CD4-positive, alpha-beta T cell (primary cell): Measurements from ENCODE around the gene MTX2. TPM values are rescaled to one million over a fixed set of nuclear protein-coding genes. Genes with fewer than 3 reads are reported as not detected.
A peak's percentile ranks its signal among the peaks of the same experiment; 100 is the strongest.

Experiments
- ATAC-seq: fragments of 200-7000 bp; cut with Tn5 transposase; one replicate; pipeline ENCODE4 v1.10.0; 2022; ENCODE audit warnings: mild to moderate bottlenecking; ENCODE audit not compliant: poor library complexity
- CTCF ChIA-PET: fragments of 350-600 bp; sonication (Branson Sonifier 250); formaldehyde crosslinking; loops from one replicate; lab custom pipeline; 2021; ENCODE audit warnings: antibody characterized with exemption, inconsistent platforms; lab: Charles Lee
- POLR2A ChIA-PET: fragments of 350-600 bp; sonication (Branson Sonifier 250); formaldehyde crosslinking; loops from one replicate; lab custom pipeline; 2021; ENCODE audit warnings: antibody characterized with exemption, inconsistent platforms; lab: Charles Lee
- DNase-seq, 14 experiments: peaks; one replicate each; pipeline ENCODE4 v3.0.0-alpha.2; 2013 to 2020; ENCODE audit warnings: mixed read lengths in 2 of 14
- H3K27ac ChIP-seq, 2 donors: one replicate each; pipeline versions ENCODE4 v1.5.1 to v1.7.0; 2013; ENCODE audit warnings: low read length in 2 of 2, low read depth in 1 of 2, mild to moderate bottlenecking in 1 of 2
- H3K27me3 ChIP-seq, 2 experiments: 1 replicate in 1 of 2; 2 replicates in 1 of 2; pipeline versions ENCODE4 v1.6.1 to v1.7.0; 2013; ENCODE audit warnings: low read length in 2 of 2, control low read depth in 1 of 2, mild to moderate bottlenecking in 1 of 2, moderate library complexity in 1 of 2; ENCODE audit not compliant: insufficient read depth in 2 of 2, control insufficient read depth in 1 of 2
- H3K36me3 ChIP-seq: one replicate; pipeline ENCODE4 v1.6.1; 2013; ENCODE audit warnings: low read length, control low read depth; ENCODE audit not compliant: insufficient read depth
- H3K4me1 ChIP-seq: one replicate; pipeline ENCODE4 v1.6.1; 2013; ENCODE audit warnings: low read length, control low read depth; ENCODE audit not compliant: insufficient read depth
- H3K4me3 ChIP-seq: one replicate; pipeline ENCODE4 v1.5.1; 2013; ENCODE audit warnings: mild to moderate bottlenecking, low read length, moderate library complexity
- H3K9me3 ChIP-seq, 2 experiments: 1 replicate in 1 of 2; 2 replicates in 1 of 2; pipeline versions ENCODE4 v1.6.1 to v1.7.0; 2013; ENCODE audit warnings: low read length in 2 of 2, mild to moderate bottlenecking in 2 of 2, control low read depth in 1 of 2, moderate library complexity in 1 of 2; ENCODE audit not compliant: control insufficient read depth in 1 of 2, insufficient read depth in 1 of 2
- H3K27ac Mint-ChIP-seq: one replicate; pipeline ENCODE4 v1.8.0; 2020; ENCODE audit warnings: mixed read lengths
- H3K27me3 Mint-ChIP-seq: one replicate; pipeline ENCODE4 v1.8.0; 2021; ENCODE audit warnings: mixed read lengths
- H3K36me3 Mint-ChIP-seq: one replicate; pipeline ENCODE4 v1.8.0; 2021; ENCODE audit warnings: low read depth, mixed read lengths
- H3K4me1 Mint-ChIP-seq: one replicate; pipeline ENCODE4 v1.8.0; 2021; ENCODE audit warnings: low read depth, mixed read lengths
- H3K4me3 Mint-ChIP-seq: one replicate; pipeline ENCODE4 v1.8.0; 2020; ENCODE audit warnings: mild to moderate bottlenecking, mixed read lengths
- H3K9me3 Mint-ChIP-seq: one replicate; pipeline ENCODE4 v1.8.0; 2020; ENCODE audit warnings: mixed read lengths
- intact Hi-C, 2 experiments: fragments of 100-400 bp; cut with DNase I in 1 of 2; cut with micrococcal nuclease in 1 of 2; formaldehyde crosslinking; loops; one replicate each; pipeline versions ENCODE4 v1.15.1 to v1.9.0; 2023 to 2025; cut with DNase I, micrococcal nuclease
- total RNA-seq, 174 experiments: library from RNA in 2 of 174; stranded (reverse) in 2 of 174; gene quantifications; one replicate each; pipeline ENCODE4 v1.2.3 and lab custom pipeline; 2021 to 2026
- TF ChIP-seq, protein P1 (sequence below): fragments of 200-600 bp; IDR thresholded peaks from one replicate; pipeline ENCODE4 v1.8.0; 2022; ENCODE audit warnings: antibody characterized with exemption, mild to moderate bottlenecking

Gene MTX2
- total RNA-seq, 2 experiments from 2014 or later = 5.0 to 5.2 TPM

DNA sequence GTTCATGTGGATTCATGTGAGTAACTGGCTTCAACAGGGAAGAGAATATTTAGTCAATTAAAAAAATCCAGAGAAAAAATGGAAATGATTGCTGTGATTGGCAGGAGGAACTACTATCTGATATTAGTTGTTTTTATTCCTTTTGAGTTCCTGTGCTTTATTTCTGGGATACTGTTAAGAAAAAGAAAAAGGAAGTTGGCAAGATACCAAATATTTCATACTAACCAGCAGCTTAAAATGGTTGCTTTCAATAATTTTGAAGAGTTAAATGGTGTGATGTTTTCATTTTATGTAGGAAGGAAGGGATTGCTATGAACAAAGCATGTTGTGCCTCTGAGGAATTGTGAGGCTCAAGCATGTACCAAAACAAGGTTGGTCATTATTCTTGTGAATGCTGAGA, 8.1 kb upstream of the MTX2 start:
- H3K9me3 ChIP-seq = no peaks in the 10 kb centered on the region
- CTCF ChIA-PET = no interaction called here
- no peak overlapping the region for H3K27ac ChIP-seq

DNA sequence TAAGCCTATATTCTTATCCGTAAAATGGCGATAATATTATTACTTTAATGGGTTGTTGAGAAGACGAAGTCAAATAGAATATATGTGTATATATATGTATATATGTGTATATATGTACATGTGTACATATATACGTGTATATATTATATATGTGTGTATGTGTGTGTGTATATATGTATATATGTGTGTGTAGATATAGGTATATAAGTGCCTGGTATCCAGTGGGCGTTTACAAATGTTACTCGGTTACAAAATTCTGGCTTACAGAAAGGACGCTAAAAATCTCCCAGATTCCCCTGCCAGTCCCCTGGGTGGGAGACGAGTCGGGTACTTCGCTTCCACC, 295 bp upstream of the MTX2 start:
- TF ChIP-seq, protein P1, sequence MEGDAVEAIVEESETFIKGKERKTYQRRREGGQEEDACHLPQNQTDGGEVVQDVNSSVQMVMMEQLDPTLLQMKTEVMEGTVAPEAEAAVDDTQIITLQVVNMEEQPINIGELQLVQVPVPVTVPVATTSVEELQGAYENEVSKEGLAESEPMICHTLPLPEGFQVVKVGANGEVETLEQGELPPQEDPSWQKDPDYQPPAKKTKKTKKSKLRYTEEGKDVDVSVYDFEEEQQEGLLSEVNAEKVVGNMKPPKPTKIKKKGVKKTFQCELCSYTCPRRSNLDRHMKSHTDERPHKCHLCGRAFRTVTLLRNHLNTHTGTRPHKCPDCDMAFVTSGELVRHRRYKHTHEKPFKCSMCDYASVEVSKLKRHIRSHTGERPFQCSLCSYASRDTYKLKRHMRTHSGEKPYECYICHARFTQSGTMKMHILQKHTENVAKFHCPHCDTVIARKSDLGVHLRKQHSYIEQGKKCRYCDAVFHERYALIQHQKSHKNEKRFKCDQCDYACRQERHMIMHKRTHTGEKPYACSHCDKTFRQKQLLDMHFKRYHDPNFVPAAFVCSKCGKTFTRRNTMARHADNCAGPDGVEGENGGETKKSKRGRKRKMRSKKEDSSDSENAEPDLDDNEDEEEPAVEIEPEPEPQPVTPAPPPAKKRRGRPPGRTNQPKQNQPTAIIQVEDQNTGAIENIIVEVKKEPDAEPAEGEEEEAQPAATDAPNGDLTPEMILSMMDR = no peak
- Mint-ChIP-seq H3K4me3 (peak overlapping the region; percentile 98), H3K4me1 (peaks cover 44% of the 10 kb centered on the region), H3K36me3 (peaks cover 7% of the 10 kb centered on the region), H3K27me3 (peaks cover 6% of the 10 kb centered on the region), H3K9me3 (no peaks in the 10 kb centered on the region), H3K27ac (peak overlapping the region; percentile 82)
- intact Hi-C loops = loop anchor here in 1 of 2 experiments (5.0 kb wide), 1 partner anchor 272 kb away; no protein-coding TSS in a partner anchor
- ATAC-seq (peak; percentile 25), DNase-seq (no peak)
- peaks cover 6% of the 10 kb centered on the region for H3K4me1 ChIP-seq
- POLR2A ChIA-PET = no interaction called here
- no peak overlapping the region for H3K27ac ChIP-seq
- peaks cover 0 to 12% of the 10 kb centered on the region in 2 experiments for H3K27me3 ChIP-seq
- H3K9me3 ChIP-seq = no peaks in the 10 kb centered on the region
- CTCF ChIA-PET = no interaction called here
- H3K36me3 ChIP-seq = no peaks in the 10 kb centered on the region
- peak overlapping the region; percentile 94 for H3K4me3 ChIP-seq

More for the DNA sequence above, 8.1 kb upstream of the MTX2 start:
- no peaks in the 10 kb centered on the region for H3K4me1 ChIP-seq
- Mint-ChIP-seq H3K27me3 (peaks cover 38% of the 10 kb centered on the region), H3K4me3 (no peak overlapping the region), H3K36me3 (no peaks in the 10 kb centered on the region), H3K27ac (no peak overlapping the region), H3K9me3 (no peaks in the 10 kb centered on the region), H3K4me1 (no peaks in the 10 kb centered on the region)
- no peaks in the 10 kb centered on the region for H3K36me3 ChIP-seq
- peaks cover 0 to 12% of the 10 kb centered on the region in 2 experiments for H3K27me3 ChIP-seq
- TF ChIP-seq, protein P1 = no peak
- no peak for DNase-seq
- intact Hi-C loops = no loop called here
- ATAC-seq = no peak
- POLR2A ChIA-PET = no interaction called here
- H3K4me3 ChIP-seq = no peak overlapping the region

- CTCF ChIA-PET = no interaction called here
- intact Hi-C loops = loop anchor here in 1 of 2 experiments (5.0 kb wide), 1 partner anchor 937 kb away; no protein-coding TSS in a partner anchor
Observed at GRCh38 chr2:176270100-176270750, 983 bp downstream of the MTX2 start.

More at GRCh38 chr2:176270100-176270750, 983 bp downstream of the MTX2 start:
- Histone ChIP-seq H3K9me3 (no peaks in the 10 kb centered on the region), H3K27ac (no peak overlapping the region), H3K4me3 (peak overlapping the region; percentile 94), H3K27me3 (peaks cover 0 to 1% of the 10 kb centered on the region in 2 experiments), H3K36me3 (no peaks in the 10 kb centered on the region), H3K4me1 (peaks cover 6% of the 10 kb centered on the region)
- peaks cover 7% of the 10 kb centered on the region for H3K36me3 Mint-ChIP-seq
- ATAC-seq (no peak), DNase-seq (no peak)
- H3K27me3 Mint-ChIP-seq = peaks cover 3% of the 10 kb centered on the region
- TF ChIP-seq, protein P1 = no peak
- peak overlapping the region; percentile 98 for H3K4me3 Mint-ChIP-seq
- H3K27ac Mint-ChIP-seq = peak overlapping the region; percentile 82
- peaks cover 54% of the 10 kb centered on the region for H3K4me1 Mint-ChIP-seq
- POLR2A ChIA-PET = no interaction called here
- no peaks in the 10 kb centered on the region for H3K9me3 Mint-ChIP-seq
